Stimulated activated CD8-positive, alpha-beta memory T cell treated with anti-CD3 and anti-CD28 coated beads, Interleukin-4, amount 100 ng/mL, for 48 hours (primary cell): ENCODE measurements around the gene PLXNB3.
"Not testable (repeated sequence)": the region's sequence is repeated elsewhere in the genome, so short reads cannot be mapped to it uniquely, and the experiment has no call there.

Source experiments
- DNase-seq: peaks from one replicate; pipeline ENCODE4 v3.0.0-alpha.2; 2020

The PLXNB3 gene

DNA sequence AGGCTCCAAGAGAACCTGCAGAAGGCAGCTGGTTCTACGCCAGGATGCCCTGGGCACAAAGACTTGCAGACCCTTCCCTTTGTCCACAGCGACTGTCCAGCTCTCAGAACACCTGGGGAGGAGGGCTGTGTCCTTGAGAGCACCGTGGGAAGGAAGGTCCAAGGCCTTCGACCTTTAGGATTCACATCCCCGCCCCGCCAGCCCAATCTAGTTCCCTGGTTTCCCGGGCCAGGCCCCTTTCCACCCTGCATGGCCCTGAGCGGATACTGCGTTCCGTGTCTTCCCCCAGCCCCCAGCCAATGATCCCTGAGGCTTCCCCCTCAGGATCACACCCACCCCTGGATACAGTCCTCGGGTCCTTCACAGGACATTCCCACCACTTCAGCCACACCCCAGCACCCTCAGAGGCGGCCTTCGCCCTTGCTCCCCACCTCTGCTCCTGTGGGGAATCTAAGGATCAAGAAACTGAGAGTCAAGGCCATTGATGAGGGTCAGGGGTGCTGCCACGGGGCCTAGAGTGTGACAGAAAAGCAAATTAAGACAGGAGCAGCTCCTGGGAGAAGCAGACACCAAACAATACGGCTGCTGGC lies 30.3 kb upstream of the PLXNB3 start:
- DNase-seq, result no peak

- DNase-seq, result no peak
Observed at GRCh38 chrX:153734871-153735270, 29.2 kb upstream of the PLXNB3 start.

DNA sequence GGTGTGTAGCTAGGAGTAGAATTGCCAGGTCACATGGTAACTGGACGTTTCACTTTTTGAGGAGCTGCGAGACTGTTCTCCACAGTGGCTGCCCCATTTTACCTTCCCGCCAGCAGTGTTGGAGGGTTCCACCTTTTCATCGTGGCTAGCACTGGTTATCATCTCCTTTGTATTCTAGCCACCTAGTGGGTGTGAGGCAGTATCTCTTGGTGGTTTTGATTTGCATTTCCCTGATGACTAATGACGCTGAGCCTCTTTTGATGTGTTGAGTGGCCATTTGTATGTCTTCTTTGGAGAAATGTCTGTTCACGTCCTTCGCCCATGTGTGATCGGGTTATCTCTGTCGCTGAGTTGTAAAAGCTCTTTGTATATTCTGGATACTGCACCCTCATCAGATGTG lies 28.8 kb upstream of the PLXNB3 start:
- no peak for DNase-seq

- DNase-seq, result no peak
Observed at GRCh38 chrX:153736071-153736820, 27.8 kb upstream of the PLXNB3 start.

DNA sequence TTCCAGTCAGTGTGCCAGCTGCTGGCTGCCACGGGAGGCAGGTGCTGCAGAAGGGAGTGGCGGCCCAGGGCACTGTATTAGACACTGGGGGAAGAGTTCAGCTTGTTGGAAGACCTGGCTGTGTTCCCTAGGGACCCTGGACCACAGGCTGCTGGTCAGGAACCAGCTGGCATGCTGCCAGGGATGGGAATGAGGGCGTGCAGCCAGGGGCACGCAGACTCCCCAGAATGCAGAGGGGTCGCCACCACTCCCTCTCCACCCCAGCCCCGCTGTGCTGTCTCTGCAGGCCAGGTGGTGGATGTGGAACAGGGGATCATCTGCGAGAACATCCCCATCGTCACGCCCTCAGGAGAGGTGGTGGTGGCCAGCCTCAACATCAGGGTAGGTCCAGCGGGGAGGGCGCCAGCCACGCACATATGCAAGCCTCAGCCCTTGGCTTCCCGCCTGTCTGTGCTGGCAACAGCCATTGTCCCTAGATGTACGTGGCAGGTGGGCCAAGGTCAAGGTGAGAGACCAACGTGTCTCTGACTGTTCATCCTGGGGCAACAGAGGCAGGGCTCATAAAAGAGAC lies 27.1 kb upstream of the PLXNB3 start:
- DNase-seq, result no peak

DNA sequence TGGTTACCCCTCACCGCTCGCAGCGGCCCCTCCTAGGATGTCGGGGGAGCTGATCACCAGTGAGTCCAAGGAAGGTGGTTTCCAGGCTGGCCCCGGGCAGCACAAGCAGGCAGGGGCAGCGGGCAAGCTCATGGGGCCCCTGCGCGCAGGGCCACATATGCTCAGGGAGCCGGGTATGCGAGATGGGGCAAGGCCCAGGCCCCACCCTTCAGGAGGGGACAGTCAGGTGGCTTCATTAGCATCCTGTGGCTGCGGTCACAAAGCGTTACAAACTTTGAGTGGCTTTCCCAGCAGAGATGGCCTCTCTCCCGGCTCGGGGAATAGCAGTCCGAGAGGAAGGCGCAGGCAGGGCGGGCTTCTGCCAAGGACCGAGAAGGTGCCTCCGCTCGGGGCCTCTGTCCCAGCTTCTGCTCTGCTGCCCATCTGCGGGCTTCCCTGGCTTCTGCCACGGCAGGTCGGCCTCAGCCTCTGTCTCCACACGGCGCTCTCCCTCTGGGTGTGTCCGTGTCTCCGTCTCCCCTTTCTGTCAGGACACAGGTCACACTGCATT lies 25.9 kb upstream of the PLXNB3 start:
- no peak for DNase-seq

DNA sequence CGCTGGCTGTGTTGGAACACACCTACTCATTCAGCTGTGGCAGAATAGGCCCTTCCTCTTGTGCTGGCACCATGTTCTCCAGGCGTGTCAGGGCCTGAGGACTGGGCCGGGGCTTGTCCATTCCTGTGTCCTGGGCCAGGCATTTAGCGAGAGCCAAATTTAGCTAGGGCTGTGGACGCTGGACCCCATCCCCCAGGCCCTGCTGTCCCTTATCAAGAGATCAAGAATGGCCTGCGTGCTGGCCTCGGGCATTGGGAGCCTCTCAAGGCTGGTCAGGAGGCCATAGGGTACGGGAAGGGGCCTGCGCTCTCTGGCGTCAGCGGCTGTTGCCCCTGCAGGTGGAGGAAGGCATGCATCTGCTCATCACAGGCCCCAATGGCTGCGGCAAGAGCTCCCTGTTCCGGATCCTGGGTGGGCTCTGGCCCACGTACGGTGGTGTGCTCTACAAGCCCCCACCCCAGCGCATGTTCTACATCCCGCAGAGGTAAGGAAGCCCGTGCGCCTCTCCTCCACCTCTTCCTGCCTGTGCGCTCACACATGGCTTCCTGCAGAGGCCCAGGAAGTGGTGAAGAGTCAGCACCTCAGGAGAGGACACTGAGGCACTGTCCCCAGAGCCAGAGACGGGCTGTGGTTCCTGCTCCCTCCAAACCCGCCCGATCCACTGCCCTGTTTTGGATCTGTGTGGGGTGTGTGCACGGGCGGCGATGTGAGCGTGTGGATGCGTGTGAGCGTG lies 24.1 kb upstream of the PLXNB3 start:
- no peak for DNase-seq

- no peak for DNase-seq
Observed at GRCh38 chrX:153740631-153741222, 23.3 kb upstream of the PLXNB3 start.

DNA sequence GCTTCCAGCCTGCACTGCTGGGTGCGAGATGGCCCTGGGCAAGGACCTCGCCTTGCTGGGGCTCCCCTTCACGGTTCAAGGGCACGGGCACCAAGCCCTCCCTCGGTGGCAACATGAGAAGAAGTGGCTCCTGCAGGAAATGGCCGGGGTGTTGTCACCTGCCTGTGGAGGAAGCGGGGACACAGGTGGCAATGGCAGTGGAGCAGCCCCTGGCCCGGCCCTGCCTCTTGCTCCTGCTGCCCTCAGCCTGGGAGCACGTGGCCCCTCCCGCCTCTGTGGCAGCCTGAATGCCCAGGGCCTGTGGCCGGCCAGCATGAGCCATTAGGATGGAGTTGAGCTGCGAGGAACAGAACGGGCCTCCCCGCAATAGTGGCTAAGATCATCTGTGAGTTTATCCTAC lies 22.6 kb upstream of the PLXNB3 start:
- no peak for DNase-seq

- DNase-seq, result not testable (repeated sequence)
Observed at GRCh38 chrX:153742111-153742510, 21.9 kb upstream of the PLXNB3 start.

DNA sequence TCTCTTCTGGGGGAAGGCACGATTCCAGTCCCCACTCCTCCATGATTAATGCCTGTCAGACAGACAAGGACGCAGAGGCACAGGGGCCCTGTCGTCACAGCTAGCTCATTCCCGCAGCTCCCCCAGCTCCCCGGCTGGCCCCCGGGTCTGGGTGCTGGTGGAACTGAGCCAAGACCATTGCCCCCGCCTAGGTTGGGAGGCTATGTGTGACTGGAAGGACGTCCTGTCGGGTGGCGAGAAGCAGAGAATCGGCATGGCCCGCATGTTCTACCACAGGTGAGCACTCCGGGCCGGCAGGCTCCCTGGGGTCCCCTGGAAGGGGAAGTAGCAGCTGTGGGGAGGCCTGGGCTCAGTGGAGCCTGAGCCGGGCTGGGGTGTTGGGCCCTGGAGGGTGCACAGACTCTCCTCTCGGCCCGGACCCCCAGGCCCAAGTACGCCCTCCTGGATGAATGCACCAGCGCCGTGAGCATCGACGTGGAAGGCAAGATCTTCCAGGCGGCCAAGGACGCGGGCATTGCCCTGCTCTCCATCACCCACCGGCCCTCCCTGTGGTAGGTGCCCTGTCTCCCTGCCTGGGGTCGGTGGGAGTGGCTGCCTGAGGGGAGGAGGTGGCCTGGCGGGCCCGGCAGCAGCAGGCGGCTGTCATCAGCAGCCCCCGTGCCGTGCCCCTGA lies 21.1 kb upstream of the PLXNB3 start:
- not testable (repeated sequence) for DNase-seq

DNA sequence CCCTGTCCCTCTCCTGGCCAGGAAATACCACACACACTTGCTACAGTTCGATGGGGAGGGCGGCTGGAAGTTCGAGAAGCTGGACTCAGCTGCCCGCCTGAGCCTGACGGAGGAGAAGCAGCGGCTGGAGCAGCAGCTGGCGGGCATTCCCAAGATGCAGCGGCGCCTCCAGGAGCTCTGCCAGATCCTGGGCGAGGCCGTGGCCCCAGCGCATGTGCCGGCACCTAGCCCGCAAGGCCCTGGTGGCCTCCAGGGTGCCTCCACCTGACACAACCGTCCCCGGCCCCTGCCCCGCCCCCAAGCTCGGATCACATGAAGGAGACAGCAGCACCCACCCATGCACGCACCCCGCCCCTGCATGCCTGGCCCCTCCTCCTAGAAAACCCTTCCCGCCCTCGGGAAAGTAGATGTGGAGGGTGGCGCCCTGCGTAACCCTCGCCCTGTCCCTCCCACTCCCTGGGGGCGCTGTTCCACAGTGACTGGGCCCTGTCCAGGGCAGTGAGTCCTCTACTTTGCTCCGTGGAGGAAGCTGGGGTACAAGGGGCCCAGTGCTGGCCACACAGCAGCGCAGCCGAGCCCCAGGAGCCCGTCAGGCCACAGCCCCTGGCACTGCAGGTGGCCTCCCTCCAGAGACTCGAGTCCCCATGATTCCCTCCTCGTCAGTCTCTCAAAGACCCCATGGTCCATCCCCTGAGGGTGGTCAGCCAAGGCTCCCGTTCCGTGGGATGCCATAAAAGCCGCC lies 20.4 kb upstream of the PLXNB3 start:
- not testable (repeated sequence) for DNase-seq

DNA sequence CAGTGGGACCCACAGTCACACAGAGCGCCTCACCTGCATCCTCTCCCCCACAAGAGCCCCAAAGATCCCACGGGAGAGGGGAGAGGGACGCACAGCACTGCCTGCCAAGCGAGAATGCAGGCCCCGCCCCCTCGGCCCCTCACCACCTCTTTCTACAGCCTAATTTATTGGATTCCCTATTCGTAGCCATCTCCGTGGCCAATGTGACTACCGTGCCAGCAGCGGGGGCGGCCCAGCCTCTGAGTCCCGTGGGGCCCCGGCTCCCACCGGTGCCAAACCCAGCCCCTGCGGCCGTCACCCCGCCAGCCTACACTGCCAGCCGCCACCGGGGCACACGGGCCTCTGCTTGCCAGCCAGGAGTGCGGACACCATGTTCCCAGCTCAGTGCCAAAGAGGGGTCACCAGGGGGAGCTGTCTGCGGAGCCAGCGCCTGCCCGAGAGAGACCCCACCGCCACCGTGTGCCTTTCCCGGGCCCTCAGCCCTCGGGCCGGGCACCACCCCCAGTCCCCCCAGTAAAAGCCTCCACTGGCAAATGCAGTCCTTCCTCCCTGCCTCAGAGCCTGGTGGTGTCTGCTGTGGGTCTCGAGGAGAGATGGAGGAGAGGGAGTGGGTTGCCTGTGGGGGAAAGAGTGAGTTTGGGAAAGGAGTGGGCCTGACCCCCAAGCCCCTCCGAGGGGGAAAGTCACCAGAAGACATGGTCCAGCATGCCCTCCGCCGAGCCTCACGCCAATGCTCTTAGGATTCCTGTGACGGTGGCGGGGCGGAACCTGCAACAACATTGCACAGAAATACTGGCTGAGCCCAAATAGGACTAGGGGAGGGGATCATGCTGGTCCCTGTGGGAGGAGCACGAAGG lies 19.6 kb upstream of the PLXNB3 start:
- no peak for DNase-seq

DNA sequence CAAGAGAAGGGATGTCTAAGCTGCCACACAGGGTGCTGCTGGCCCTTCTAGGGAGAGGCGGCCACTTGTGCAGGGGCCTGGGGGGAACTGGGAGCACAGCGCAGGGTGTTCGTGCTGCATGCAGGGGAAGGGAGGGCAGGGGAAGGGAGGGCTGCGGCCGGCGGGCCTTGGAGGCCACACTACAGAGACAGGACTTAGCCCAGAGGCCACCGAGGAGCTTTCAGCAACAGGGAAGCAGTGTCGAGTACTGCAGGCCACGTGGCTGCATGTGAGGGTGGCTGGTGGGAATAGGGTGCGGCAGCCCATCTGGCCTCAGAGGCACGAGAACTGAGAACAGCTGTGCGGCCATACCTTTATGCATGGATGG lies 19.0 kb upstream of the PLXNB3 start:
- DNase-seq, result not testable (repeated sequence)

DNA sequence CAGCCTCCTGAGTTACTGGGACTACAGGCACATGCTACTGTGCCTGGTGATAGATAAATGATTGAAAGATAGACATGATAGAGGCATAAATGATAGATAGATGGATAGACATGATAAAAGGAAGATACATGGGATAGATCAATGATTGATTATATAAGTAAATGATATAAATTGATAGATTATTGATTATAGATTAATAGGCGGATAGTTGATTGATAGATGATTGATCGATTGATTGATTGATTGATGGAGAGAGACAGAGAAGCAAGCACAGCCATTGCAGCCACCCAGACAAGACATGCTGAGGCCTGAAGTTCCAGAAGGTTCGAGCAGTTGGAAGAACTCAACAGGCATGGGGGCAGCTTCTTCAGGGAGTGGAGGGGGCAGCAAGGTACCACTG lies 17.7 kb upstream of the PLXNB3 start:
- DNase-seq, result no peak

DNA sequence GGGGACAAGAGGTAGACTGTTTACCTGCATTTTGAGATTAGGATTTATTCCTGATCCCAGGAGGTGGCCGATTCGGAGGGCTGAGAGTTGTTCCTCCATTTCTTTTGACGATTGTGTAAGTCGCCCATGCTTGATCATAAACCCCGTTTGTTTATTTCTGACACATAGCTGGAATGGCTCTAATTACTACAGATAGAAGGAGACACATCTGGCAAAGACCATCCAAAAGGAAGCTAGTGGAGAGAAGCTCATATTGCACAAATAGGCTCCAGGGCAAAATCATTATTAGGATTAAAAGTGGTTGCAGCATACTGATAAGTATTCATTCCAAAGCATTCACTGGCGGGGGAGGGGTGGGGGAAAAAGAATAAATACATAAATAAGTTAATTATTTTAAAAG lies 17.1 kb upstream of the PLXNB3 start:
- DNase-seq, result not testable (repeated sequence)

DNA sequence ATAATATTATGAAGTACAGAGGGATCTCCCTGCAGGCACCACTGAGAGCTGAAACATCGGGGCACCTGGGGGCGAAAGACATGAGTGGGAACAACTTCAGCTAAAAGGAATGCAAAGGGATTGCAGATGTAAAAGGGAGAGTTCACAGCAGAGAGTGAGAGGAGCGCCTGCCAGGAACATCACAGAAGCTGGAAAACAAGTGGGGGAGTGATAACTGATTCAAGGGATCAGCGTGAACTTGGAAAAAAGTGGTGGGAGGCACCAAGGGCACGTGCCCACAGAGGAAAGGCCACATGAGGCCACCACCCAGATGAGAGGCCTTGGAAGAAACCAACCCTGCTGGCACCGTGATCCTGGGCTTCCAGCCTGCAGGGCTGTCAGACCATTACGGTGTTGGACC lies 15.0 kb upstream of the PLXNB3 start:
- not testable (repeated sequence) for DNase-seq

DNA sequence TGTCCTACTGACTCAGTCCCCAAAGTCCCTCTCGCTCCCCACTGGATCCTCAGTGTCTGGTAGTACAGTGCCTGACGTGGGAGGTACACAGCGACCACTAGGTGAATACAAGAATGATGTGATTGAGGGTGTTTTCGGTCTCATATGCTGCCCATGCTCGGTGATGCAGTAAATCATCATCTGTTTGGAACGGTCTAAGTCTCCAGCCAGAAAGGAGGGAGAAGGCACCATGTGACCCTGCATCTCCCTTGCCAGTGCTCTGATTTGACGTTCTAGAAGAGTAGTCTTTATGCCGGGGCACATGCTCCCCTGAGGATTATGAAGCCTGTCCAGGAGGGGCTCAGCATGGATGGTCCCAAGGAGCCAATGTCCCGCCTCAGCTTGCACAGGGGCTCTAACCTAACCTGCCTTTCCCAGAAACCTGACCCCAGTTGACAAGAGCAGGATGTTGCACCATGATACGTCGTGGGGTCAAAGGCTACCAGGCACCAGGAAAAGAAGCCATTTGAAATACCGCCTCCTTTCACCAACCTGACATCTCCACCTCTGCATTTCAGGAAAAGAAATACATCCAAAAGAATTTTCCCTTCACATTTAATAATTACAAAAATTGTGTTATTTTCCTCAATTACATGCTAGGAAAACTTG lies 13.8 kb upstream of the PLXNB3 start:
- no peak for DNase-seq

GRCh38 chrX:153755136-153755535 lies 8.9 kb upstream of the PLXNB3 start:
- DNase-seq, result no peak

DNA sequence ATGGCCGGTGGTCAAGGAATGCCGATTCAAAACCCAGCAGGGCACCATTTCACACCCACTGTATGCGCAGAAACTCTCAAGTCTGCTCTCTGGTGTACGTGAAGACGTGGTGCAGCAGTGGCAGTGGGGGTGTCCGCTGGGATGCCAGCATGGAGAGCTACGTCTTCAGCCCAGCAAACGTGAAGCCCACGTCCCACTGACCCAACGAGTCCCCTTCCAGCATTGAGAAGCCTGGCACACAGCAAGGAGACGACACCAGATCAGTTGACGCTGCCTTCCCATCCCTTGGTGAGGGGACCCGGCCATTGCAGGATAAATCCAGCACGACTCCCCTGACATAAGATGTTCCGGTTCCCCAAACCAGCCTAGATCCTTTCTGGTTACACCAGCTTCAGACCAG lies 2.2 kb upstream of the PLXNB3 start:
- DNase-seq, result no peak
